GM18498 (cell line): ENCODE data around the gene C21orf58.

ENCODE experiments used
- ATAC-seq: cut with Tn5 transposase; IDR thresholded peaks from one replicate; pipeline ENCODE4 v1.9.1; 2021; ENCODE audit warnings: mild to moderate bottlenecking, moderate library complexity; ENCODE audit not compliant: unreplicated experiment

Gene C21orf58

DNA sequence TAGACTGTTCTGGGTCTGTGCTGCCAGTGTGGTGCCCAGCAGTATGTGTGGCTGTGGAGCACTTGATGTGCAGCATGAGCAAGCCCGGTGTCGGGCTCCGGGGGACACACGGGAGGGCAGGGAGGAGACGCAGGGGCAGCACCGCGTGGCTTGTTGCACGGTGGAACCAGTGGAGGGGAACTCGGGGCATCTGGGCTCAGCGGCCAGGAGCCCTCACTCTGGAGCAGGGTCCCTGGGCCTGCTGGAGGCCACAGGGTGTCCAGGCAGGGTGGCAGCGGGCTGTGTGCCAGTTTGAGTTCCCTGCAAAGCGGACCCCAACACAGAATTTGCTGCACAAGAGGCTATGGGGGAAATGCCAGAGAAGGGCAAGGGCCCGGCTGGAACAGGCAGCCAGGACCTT, 30.8 kb upstream of the C21orf58 start:
- no peak for ATAC-seq

GRCh38 chr21:46354046-46354445, 30.4 kb upstream of the C21orf58 start:
- no peak for ATAC-seq

DNA sequence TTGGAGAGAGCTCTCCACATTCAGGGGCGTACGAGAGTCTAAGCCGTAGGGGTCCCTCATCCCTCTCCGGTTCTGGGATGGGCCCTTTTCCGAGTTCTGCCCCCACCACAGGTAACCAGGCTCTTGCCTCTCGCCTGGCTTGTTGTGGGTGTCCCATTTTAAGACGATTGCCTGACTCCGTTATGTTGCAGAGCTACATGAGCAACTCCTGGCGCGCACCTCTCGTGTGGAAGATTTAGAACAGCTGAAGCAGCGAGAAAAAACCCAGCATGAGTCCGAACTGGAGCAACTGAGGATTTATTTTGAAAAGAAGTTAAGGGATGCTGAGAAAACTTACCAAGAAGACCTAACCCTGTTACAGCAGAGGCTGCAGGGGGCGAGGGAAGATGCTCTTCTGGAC, 29.2 kb upstream of the C21orf58 start:
- no peak for ATAC-seq

DNA sequence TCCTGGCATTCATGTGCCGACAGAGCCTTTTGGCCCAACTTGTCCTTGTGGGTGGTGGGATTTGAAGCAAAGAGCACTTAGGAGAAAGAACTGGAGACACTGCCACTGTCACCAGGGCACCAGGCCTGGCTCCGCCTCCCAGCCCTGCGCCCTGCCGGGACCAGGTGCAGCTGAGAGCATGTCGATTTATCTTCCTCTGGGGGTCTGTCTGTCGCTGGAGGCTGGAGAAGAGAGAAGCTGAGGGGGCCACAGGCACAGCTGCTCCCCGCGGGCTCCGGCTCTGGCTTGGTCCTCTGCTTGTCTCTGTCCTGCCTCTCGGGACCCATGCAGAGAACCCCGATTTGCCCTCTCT, 28.5 kb upstream of the C21orf58 start:
- no peak for ATAC-seq

DNA sequence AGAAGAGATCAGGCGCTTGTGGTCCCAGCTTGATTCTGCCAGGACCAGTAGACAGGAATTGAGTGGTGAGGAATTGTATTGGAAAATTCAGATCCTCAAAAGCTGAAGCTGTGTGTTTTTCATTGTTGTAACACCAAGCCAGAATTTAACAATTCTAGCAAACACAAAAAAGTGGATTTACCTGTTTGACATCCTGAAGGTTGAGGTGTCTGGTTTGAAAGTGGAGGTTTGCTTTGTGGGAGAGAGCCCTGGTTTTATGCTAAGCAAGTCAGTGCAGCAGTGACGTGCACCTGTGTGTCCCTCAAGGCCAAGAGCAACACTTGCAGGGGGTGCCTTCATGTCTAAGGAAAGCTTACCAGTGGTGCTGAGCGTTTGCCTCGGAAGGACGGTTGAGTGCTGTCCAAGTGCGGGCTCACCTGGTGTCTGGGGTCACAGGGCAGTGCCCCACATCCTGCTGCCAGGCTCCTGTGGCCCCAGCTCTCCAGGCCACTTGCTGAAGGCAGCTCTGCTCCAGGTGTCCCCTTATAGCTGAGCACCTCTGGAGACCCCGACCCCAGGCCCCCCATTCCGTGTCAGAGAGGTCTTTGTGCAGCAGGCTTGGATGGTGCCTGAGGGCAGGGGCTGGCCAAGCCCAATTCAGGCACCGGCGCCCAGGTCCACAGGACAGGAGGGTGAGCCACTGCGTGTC, 27.9 kb upstream of the C21orf58 start:
- no peak for ATAC-seq

DNA sequence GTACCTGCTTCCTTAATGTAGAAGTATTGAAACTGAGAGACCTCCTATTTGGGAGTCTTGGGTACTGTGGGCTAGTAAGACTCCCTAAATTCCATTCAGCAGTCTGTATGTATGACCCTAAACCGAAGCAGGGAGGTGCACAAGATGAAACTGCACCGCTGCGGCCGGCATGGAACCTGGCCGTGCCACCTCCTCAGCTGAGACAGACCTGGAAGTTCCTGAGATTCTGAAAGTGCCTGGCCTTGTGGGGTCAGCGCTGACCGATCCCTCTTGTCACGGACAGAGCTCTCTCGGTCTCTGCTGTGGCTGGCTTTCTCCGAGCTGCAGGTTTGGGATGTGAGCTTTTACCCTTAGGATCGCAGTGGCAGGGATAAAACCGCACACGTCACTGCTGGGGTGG, 27.3 kb upstream of the C21orf58 start:
- ATAC-seq = no peak

DNA sequence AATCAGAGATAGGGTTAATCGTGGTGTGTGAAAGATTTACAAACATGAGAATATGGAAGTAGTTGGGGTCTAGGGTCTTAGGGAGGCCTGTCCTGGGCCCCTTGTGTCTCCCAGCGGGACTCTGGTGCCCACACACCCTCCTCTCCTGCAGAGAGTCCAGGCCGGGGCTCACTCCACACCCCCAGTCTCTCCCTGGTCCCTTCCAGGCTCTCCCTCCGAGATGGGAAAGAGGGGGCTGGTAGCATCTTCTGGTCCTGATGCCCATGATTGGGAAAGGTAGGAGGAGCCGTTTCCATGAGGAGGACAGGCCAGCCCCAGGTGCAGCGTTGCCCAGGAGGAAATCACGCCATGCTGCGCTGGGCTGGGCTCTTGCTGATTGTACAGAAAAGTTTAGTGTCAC, 26.9 kb upstream of the C21orf58 start:
- no peak for ATAC-seq

DNA sequence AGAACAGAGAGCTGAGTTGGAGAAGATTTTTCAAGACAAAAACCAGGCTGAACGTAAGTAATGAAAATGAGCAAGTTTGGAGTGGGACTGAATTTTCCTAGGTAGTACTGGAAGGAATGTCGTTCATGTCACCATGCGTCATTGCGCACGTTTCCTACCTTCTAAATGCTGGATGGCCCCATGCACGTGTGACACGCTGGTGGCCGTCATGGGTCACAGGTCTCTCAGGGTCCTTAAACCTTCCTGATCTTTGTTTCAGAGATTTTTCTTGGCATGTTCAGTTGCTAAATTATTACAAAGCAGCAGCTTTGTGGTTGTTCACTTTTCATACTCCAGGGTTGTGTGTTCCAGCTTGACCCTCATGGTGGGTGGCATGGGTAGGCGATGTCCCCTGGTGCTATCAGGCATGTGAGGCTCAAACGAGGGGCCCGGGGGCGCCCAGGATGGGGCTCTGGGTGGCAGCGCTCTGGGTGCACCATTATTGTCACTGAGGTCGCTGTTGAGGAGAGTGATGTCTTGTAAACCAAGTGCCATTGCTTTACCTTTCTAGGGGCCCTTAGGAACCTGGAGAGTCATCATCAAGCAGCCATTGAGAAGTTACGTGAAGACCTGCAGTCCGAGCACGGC, 25.6 kb upstream of the C21orf58 start:
- ATAC-seq = no peak

DNA sequence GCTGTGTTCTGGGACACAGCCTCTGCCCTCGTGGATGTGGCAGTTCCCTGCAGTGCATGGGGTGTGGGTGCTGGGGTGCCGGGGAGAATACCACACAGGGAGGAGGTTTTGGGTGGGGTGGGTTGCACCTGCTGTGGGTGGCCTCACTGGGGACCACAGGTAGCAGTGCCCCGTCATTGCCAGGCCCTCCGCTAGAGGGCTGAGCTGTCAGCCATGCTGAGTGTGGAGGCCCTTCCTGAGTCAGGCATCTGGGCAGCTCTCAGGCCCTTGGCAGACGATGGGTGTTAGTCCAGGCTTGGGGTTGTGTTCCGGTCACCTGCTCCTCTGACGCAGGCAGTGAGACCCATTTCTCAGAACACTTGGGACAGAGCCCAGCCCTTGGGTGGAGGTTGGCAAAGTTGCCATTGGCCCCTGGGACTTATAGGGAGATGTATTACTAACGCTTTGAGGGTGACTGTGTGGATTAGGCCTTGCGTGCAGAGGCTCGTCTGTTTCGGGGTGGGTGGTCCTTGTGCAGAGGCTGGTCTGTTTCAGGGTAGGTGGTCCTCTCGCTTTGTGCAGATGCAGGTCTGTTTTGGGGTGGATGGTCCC, 24.2 kb upstream of the C21orf58 start:
- ATAC-seq = no peak

- ATAC-seq = no peak
Observed at GRCh38 chr21:46347203-46347550, 23.5 kb upstream of the C21orf58 start.

- no peak for ATAC-seq
Observed at GRCh38 chr21:46346296-46347202, 22.9 kb upstream of the C21orf58 start.

DNA sequence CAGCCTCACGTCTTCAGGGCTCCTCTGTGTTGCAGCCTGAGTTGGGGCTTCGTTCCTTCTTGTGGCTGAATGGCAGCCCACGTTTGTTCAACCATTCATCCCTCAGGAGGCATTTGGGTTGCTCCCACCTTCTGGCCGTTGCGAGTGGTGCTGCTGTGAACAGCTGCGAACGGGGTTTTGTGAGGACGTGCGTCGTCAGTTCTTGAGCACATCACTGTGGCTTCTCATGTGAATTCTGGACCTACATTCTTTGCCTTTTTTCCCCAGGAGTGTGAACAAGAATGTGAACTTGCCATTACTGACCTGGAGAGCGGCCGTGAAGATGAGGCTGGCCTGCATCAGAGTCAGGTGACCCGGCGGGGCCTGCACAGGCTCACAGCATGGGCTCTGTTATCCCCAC, 22.2 kb upstream of the C21orf58 start:
- no peak for ATAC-seq

DNA sequence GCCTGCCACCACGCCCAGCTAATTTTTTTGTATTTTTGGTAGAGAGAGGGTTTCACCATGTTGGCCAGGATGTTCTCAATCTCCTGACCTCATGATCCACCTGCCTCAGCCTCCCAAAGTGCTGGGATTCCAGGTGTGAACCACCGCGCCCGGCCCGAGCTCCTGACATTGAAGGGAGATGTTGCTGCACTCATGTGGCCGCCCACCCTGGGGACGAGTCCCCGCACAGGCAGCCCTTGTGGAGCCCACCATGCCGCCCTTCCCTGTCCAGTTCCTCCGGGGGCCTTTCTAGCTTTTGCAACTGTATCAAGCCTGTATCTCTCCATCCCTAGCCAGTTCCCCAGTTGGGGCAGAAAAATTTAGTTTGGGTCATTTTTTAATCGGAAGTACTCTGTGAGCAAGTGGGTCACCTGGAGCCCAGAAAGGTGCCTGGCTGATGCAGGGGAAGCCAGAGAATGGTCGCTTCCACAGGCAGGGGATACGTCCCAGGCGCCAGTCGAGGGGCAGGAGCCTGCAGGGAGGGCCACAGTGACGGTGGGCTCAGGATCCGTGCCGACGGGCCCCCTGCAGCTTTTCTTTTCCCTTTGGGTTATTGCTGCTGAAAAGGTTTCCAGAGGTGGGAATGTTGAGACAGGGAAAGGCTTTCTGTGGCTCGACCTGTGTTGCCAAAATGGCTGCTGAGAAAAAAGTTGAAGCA, 20.7 kb upstream of the C21orf58 start:
- ATAC-seq = no peak

- ATAC-seq = no peak
Observed at GRCh38 chr21:46340998-46341397, 17.3 kb upstream of the C21orf58 start.

GRCh38 chr21:46336603-46337002, 12.9 kb upstream of the C21orf58 start:
- no peak for ATAC-seq

DNA sequence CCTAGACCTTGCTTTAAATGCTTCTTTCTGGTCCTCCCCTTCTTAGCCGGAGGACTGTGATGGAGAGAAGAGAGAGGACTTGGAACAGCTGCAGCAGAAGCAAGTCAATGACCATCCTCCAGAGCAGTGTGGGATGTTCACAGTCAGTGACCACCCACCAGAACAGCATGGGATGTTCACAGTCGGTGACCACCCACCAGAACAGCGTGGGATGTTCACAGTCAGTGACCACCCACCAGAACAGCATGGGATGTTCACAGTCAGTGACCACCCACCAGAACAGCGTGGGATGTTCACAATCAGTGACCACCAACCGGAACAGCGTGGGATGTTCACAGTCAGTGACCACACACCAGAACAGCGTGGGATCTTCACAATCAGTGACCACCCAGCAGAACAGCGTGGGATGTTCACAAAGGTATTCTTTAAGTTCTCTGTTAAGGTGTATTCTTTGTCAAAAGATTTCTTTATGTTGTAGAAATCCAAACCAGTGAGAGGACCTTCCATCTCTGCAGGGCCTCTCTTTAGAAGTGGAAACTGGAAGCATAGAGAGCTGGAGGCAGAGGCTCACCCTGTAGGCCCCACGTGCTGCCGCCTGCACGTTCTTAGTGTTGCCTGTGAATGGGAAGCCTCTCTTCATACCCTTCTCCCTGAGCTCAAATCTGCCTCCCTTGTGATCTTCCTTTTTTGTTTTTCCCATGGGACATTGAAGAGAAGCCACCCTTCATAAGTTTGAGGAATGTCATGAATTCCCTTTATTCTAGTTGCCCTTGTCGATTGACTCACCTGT, 10.9 kb upstream of the C21orf58 start:
- ATAC-seq = no peak

DNA sequence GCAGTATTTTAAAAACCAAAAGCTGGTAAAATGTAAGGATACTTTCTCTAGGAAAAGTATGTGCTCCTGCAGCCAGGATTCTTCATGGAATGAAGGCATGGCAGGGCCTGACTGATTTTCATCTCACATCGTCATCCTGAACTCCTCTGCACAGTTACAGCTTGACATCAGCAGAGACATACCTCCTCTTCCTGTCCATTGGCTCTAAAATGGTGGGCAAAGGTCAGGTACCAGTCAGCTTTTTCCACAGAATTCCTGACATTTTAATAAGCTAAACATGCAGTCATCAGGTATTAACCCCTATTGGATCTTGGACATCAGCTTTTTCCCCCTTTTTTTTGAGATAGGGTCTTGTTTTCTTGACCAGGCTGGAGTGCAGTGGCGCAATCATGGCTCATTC, 6.1 kb upstream of the C21orf58 start:
- no peak for ATAC-seq

- ATAC-seq = no peak
Observed at GRCh38 chr21:46328151-46328550, 4.5 kb upstream of the C21orf58 start.

DNA sequence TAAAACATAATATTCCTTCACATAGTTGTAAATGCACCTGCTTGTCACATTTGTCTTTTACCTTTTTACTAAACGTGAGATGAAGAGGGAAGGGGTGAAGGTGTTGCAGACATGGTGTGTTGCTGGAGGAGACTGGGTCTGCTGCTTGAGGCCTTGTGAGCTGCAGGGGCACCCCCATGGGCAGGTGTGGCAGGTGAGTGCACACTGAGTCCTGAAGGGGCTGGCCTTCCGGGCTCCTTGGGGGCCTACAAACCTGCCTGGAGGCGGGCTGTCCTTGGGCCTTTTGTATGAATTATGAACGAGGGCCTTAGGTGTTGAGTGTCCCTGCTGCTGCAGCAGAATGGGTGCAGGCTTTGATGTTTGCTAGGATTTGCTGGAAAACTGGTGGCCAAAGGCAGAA, 4.0 kb upstream of the C21orf58 start:
- no peak for ATAC-seq

GRCh38 chr21:46326110-46326703, 2.5 kb upstream of the C21orf58 start:
- no peak for ATAC-seq
